H1 (cell line): ENCODE results near the gene DOK7.

Experiments
- SUZ12 ChIP-seq: fragments of 200-600 bp; sonication (generic); IDR thresholded peaks from 2 replicates; pipeline ENCODE4 v1.6.1; 2012; ENCODE audit warnings: mild to moderate bottlenecking, inconsistent platforms, low read length, moderate library complexity, mixed read lengths
- ZNF274 ChIP-seq: IDR thresholded peaks from 2 replicates; pipeline ENCODE4 v1.7.0; 2012; ENCODE audit warnings: low read length, borderline replicate concordance; ENCODE audit errors: extremely low read depth
- TF ChIP-seq, protein P1 (sequence below), 3 experiments: IDR thresholded peaks; 1 replicate in 2 of 3; 2 replicates in 1 of 3; pipeline versions ENCODE4 v1.5.1 to v1.6.1; 2011; ENCODE audit warnings: low read length in 3 of 3, mild to moderate bottlenecking in 3 of 3, inconsistent platforms in 2 of 3, low read depth in 1 of 3, moderate library complexity in 1 of 3; ENCODE audit not compliant: insufficient read depth in 1 of 3; ENCODE audit errors: control extremely low read depth in 1 of 3

- TF ChIP-seq ZNF274 (no peak), SUZ12 (no peak)
- TF ChIP-seq, protein P1, sequence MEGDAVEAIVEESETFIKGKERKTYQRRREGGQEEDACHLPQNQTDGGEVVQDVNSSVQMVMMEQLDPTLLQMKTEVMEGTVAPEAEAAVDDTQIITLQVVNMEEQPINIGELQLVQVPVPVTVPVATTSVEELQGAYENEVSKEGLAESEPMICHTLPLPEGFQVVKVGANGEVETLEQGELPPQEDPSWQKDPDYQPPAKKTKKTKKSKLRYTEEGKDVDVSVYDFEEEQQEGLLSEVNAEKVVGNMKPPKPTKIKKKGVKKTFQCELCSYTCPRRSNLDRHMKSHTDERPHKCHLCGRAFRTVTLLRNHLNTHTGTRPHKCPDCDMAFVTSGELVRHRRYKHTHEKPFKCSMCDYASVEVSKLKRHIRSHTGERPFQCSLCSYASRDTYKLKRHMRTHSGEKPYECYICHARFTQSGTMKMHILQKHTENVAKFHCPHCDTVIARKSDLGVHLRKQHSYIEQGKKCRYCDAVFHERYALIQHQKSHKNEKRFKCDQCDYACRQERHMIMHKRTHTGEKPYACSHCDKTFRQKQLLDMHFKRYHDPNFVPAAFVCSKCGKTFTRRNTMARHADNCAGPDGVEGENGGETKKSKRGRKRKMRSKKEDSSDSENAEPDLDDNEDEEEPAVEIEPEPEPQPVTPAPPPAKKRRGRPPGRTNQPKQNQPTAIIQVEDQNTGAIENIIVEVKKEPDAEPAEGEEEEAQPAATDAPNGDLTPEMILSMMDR (IDR thresholded peaks at IDR 0.05; ENCODE audit: control extremely low read depth in 1 of 3, insufficient read depth in 1 of 3, low read depth in 1 of 3, low read length in 3 of 3): no peak
Observed at GRCh38 chr4:3470244-3471097, 7.4 kb downstream of the DOK7 start.
